Measurements from ENCODE around the gene BAZ2B. TPM values are rescaled to one million over a fixed set of nuclear protein-coding genes. Genes with fewer than 3 reads are reported as not detected.

Gene BAZ2B
- total and polyA plus RNA-seq, 4 donors, result 18.3 to 266 (median 39.5) TPM

DNA sequence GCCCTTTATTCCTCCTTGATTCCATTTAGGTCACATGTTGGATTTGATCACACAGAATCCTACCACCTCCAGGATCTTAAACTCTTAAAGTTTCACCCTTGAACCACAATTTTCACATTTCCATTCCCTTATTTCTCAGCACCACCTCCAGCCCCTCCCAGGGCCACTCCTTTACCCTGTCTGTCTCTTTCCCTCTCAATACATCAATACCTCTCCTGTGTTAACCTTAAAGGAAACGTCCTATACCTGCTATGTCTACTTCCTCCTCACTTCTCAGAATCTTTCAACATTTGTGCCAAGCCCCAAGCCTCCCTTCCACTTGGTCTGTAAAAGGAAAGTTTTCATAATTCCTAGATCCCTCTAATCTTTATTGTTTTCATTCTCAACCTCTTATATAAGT lies 158.8 kb downstream of the BAZ2B start:
- no peak for ATAC-seq (ENCODE audit: insufficient read depth, low FRiP score)
- H3K27ac ChIP-seq (ENCODE audit: low read depth in 1 of 2, low read length in 1 of 2), result peak overlapping the region in 1 of 2 donors; percentile 21
- 15 to 34% methylated on average over 1 of the region's 1 CpG for WGBS, 2 donors

GRCh38 chr2:159456500-159457426 lies 159.6 kb downstream of the BAZ2B start:
- Histone ChIP-seq H3K36me3 (ENCODE audit: control insufficient read depth in 4 of 4, insufficient read depth in 4 of 4, low read length in 4 of 4) (no peaks in the 10 kb centered on the region), H3K4me1 (ENCODE audit: control insufficient read depth in 5 of 5, insufficient read depth in 5 of 5, low read length in 5 of 5) (peaks cover 0 to 14% (median 0%) of the 10 kb centered on the region in 5 donors), H3K9ac (ENCODE audit: insufficient read depth in 1 of 2, low read length in 2 of 2) (no peak overlapping the region), H3K27ac (ENCODE audit: low read depth in 1 of 2, low read length in 1 of 2) (no peak overlapping the region), H3K9me3 (ENCODE audit: control insufficient read depth in 4 of 4, insufficient read depth in 3 of 4, low read length in 3 of 4) (no peaks in the 10 kb centered on the region), H3K4me3 (no peak overlapping the region), H3K27me3 (ENCODE audit: control insufficient read depth in 3 of 3, insufficient read depth in 3 of 3, low read length in 2 of 3) (no peaks in the 10 kb centered on the region)
- no peak for ATAC-seq (ENCODE audit: insufficient read depth, low FRiP score)
- DNase-seq, result no peak
- 32 to 37% methylated on average over 5 of the region's 5 CpGs for WGBS, 2 donors
- TF ChIP-seq, protein P1, sequence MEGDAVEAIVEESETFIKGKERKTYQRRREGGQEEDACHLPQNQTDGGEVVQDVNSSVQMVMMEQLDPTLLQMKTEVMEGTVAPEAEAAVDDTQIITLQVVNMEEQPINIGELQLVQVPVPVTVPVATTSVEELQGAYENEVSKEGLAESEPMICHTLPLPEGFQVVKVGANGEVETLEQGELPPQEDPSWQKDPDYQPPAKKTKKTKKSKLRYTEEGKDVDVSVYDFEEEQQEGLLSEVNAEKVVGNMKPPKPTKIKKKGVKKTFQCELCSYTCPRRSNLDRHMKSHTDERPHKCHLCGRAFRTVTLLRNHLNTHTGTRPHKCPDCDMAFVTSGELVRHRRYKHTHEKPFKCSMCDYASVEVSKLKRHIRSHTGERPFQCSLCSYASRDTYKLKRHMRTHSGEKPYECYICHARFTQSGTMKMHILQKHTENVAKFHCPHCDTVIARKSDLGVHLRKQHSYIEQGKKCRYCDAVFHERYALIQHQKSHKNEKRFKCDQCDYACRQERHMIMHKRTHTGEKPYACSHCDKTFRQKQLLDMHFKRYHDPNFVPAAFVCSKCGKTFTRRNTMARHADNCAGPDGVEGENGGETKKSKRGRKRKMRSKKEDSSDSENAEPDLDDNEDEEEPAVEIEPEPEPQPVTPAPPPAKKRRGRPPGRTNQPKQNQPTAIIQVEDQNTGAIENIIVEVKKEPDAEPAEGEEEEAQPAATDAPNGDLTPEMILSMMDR (IDR thresholded peaks at IDR 0.05; ENCODE audit: control extremely low read depth, extremely low read depth), result no peak

More for the DNA sequence above, 158.8 kb downstream of the BAZ2B start:
- H3K9ac ChIP-seq (ENCODE audit: insufficient read depth in 1 of 2, low read length in 2 of 2), result no peak overlapping the region
- H3K4me1 ChIP-seq (ENCODE audit: control insufficient read depth in 5 of 5, insufficient read depth in 5 of 5, low read length in 5 of 5), result peaks cover 0 to 14% (median 0%) of the 10 kb centered on the region in 5 donors
- TF ChIP-seq, protein P1 (IDR thresholded peaks at IDR 0.05; ENCODE audit: control extremely low read depth, extremely low read depth), result no peak
- H3K4me3 ChIP-seq, result no peak overlapping the region
- DNase-seq, result no peak
- no peaks in the 10 kb centered on the region for H3K36me3 ChIP-seq (ENCODE audit: control insufficient read depth in 4 of 4, insufficient read depth in 4 of 4, low read length in 4 of 4)
- no peaks in the 10 kb centered on the region for H3K9me3 ChIP-seq (ENCODE audit: control insufficient read depth in 4 of 4, insufficient read depth in 3 of 4, low read length in 3 of 4)
- no peaks in the 10 kb centered on the region for H3K27me3 ChIP-seq (ENCODE audit: control insufficient read depth in 3 of 3, insufficient read depth in 3 of 3, low read length in 2 of 3)

GRCh38 chr2:159455330-159455918 lies 160.9 kb downstream of the BAZ2B start:
- no peak overlapping the region for H3K27ac ChIP-seq (ENCODE audit: low read depth in 1 of 2, low read length in 1 of 2)
- H3K9ac ChIP-seq (ENCODE audit: insufficient read depth in 1 of 2, low read length in 2 of 2), result no peak overlapping the region
- H3K4me1 ChIP-seq (ENCODE audit: control insufficient read depth in 5 of 5, insufficient read depth in 5 of 5, low read length in 5 of 5), result peaks cover 0 to 14% (median 0%) of the 10 kb centered on the region in 5 donors
- ATAC-seq (ENCODE audit: insufficient read depth, low FRiP score), result no peak
- no peaks in the 10 kb centered on the region for H3K27me3 ChIP-seq (ENCODE audit: control insufficient read depth in 3 of 3, insufficient read depth in 3 of 3, low read length in 2 of 3)
- peak in 1 of 3 donors; percentile 18 for DNase-seq
- H3K36me3 ChIP-seq (ENCODE audit: control insufficient read depth in 4 of 4, insufficient read depth in 4 of 4, low read length in 4 of 4), result no peaks in the 10 kb centered on the region
- H3K9me3 ChIP-seq (ENCODE audit: control insufficient read depth in 4 of 4, insufficient read depth in 3 of 4, low read length in 3 of 4), result no peaks in the 10 kb centered on the region
- TF ChIP-seq, protein P1 (IDR thresholded peaks at IDR 0.05; ENCODE audit: control extremely low read depth, extremely low read depth), result no peak
- no peak overlapping the region for H3K4me3 ChIP-seq
